NCI-H2196 treated with DMSO at 0.1 percent for 48 hours (cell line): ENCODE data around the gene HCLS1.
"Not testable (repeated sequence)": the region's sequence is repeated elsewhere in the genome, so short reads cannot be mapped to it uniquely, and the experiment has no call there.

Experiments used
- DNase-seq: peaks from one replicate; lab custom pipeline; 2025; ENCODE audit not compliant: unreplicated experiment; lab: John Stamatoyannopoulos, UW

Gene HCLS1

DNA sequence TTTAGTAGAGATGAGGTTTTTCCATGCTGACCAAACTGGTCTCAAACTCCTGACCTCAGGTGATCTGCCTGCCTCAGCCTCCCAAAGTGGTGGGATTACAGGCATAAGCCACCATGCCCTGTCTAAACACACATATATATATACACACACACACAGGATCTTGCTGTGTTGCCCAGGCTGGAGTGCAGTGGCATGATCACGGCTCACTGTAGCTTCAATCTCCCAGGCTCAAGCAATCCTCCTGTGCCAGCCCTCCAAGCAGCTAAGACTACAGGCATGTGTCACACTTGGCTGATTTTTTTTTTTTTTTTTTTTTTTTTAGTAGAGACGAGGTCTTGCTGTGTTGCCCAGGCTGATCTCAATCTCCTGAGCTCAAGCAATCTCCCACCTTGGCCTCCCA, 60.8 kb downstream of the HCLS1 start:
- not testable (repeated sequence) for DNase-seq

DNA sequence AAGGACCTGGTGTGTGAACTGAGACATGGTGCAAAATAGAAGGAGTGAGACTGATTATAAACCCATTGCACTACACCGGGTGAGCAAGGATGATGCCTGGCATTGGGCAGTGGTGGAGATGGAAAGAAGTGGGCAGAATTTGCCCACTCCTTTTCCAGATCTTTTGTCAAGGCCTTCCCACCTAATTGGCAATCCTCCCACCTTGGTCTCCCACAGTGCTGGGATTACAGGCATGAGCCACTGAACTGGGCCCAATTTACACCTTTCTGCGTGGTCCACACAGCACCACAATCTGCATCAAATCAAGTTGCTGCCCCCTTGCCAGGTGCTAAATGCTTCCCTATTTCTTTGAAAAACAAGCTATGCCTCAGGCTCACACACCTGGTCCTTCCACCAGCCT, 62.1 kb downstream of the HCLS1 start:
- no peak for DNase-seq

DNA sequence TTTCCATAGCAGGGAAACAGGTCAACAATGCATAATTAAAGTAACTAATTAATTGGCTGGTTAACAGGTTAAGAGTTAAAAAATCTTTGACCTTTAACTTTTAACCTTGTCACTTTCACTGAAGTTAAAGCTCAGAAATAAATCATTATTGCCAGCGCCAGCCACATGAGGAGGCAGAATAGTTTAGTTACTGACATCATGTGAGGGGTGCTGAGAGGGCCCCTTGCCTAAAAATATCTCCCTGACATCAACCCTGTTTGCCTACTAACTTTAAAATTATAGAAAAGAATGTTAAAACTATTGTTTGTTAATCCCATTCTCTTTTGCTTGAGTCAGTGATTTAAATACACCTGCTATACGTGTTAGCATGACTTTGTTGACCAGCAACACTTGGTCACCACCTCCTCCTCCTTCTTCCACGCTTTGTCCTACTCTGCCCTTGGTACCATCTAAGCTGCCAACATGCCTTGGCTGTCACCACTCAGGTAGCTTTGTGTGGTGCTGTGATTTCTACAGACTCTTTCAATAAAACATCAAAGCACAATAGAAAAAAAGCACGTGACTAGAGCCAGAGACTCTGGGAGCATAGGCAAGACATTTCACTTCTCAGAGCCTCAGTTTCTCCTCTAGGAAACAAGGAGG, 64.8 kb downstream of the HCLS1 start:
- no peak for DNase-seq

DNA sequence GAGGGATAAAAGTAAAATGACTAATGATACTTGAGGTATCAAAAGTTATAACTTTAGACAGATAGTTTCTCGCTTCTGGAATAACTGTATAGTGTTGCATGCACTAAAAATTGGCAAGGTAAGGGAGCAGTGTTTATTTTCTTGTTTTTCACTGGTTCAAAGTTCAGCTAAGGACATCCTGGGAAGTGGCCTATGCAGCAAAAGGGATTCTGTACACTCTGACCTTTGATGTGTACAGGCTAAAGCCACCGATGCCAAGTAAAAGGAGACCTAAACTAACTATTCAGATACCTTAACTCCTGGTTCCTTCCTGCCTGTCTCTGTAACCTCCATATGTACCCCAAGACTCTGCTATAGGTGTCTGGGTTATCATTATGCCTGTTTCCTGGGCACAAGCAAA, 65.9 kb downstream of the HCLS1 start:
- no peak for DNase-seq

DNA sequence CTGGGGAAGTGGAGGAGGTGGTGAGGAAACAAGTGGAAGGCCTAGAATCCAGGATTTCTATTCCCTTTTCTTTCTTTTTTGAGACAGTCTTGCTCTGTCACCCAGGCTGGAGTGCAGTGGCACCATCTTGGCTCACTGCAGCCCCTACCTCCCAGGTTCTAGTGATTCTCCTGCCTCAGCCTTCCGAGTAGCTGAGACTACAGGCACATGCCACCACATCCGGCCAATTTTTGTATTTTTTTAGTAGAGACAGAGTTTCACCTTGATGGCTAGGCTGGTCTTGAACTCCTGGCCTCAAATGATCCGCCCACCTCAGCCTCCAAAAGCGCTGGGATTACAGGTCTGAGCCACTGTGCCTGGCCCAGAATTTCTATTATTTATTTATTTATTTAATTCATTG, 66.9 kb downstream of the HCLS1 start:
- DNase-seq, result not testable (repeated sequence)

DNA sequence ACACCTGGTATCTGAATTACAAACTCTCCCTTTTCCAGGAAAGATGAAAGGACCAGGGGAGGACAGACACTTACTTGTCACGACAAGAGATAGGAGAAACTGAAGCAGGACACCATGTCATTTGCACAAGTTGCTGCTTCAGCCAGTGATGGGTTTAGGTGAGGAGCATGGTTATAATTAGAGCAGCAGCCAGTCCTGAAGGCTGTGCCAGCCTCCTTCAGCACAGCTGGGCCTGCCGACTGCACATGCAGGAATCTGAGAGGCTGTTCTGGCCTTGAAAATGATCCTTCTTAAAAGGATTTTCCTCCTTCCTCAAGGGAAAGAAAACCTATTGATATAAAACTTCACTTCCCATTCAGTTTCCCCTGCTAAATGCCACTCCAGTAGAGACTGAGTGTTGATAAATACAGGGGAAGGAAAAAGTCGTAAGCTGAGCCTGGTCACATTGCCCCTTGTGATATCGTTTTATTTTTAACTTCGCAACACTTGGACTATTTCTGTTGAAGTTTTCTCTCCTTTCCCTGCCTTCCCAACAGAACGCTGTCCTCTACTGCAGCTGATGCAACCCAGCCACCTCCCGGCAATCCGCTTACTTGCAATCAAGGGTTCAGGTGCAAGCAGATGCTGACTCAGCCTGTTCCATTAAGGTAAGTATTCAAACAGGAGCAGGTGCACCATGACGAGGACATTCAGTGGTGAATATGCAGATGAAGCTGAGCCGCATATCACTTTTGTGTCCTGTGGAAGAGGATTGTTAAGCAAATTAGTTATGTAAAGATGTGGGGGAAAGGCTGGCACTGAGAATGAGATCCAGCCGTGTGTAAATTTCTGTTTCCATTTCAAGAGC, 67.6 kb downstream of the HCLS1 start, which contains the start of gene FBXO40:
Gene FBXO40 (plus strand): TSS at position 524 of the 847 bp plus-strand sequence. CDS start 27,197 bp downstream, outside the sequence.
- DNase-seq, result peak; percentile 73

DNA sequence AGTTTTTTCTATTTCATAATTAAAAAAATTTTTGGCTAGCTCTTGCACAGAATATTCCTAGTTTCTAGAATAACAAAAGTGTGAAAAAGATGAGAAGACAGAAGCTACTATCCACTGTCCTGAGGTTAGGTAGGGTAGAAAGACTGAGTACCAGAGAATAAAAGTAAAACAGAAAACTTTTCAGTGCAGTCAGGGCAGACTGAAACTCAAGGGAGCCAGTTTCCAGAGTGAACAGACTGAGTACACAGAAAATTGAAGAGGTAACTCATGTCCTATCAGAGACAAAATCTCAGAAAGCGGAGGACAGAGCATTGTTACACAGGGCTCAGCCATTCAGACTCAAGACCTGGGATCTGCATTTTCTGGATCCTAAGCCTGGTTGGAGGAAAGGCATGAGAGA, 76.3 kb downstream of the HCLS1 start:
- no peak for DNase-seq

DNA sequence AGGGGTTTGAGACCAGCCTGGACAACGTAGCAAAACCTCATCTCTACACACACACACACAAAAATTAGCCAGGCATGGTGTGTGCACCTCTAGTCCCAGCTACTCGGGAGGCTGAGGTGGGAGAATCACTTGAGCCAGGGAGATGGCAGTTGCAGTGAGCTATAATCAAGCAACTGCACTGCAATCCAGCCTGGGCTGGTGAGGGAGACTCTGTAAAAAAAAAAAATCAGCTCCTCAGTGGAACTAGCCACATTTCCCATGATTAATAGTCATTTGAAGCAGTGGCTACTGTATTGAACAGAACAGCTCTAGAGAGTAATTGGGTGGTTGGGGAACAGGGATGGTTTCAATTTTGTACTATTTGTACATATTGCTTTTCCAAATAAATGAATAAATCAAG, 79.0 kb downstream of the HCLS1 start:
- DNase-seq, result no peak
